Measurements from ENCODE around the gene LRRC43. TPM values are rescaled to one million over a fixed set of nuclear protein-coding genes. Genes with fewer than 3 reads are reported as not detected.
A peak's percentile ranks its signal among the peaks of the same experiment; 100 is the strongest.
"Not testable (repeated sequence)": the region's sequence is repeated elsewhere in the genome, so short reads cannot be mapped to it uniquely, and the experiment has no call there.

LRRC43 gene
- total RNA-seq, 2 experiments from 2014 or later = 0.67 TPM; not detected in 1

DNA sequence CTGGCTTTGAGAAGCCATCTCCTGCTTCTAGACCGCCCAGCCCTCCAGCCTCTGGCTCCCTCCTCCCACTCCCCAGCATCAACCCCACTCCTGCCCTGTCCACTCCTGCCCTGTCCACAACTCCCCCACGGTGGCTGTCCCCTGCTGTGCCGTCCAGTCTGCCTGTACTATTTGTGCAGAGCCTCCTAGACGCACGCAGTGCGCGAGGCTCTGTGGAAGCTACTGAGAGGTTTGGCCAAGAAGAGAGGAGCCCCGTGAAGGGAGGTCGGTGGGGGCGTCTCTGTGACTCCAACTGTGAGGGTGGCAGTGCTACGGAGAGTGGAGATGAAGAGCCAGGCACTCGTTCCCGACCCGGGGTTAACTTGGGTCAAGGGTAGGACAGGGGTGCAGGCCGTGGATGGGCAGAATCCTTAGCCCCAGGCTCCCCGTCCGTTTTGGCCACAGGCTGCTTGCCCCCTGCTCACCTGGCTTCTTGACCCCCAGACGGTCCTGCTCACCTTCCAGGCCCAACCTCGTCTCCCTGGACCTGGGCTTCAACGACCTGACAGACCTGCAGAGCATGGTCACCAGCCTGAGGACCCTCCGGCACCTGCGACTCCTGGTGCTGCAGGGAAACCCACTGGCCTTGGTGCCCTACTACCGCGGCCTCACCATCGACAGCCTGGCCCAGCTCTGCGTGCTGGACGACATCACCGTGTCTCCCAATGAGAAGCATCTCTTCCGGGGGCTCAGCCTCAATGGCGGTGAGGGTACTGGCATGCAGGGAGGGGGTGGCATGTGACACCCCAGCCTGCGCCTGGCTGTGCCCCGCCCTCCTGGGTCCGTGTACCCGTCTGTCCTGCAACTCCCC, 6.9 kb downstream of the LRRC43 start:
- CTCF ChIA-PET = interaction anchor here (0.7 to 5.1 kb wide), 14 partner anchors 10 to 210 kb away, joined by 3 to 41 read pairs (median 4); no protein-coding TSS in a partner anchor
- Mint-ChIP-seq H3K4me1 (peaks cover 3% of the 10 kb centered on the region), H3K27me3 (peaks cover 9% of the 10 kb centered on the region), H3K4me3 (no peak overlapping the region), H3K9me3 (ENCODE audit: low read depth) (no peaks in the 10 kb centered on the region), H3K36me3 (no peaks in the 10 kb centered on the region), H3K27ac (no peak overlapping the region)
- no peak for ATAC-seq
- no peak for DNase-seq

DNA sequence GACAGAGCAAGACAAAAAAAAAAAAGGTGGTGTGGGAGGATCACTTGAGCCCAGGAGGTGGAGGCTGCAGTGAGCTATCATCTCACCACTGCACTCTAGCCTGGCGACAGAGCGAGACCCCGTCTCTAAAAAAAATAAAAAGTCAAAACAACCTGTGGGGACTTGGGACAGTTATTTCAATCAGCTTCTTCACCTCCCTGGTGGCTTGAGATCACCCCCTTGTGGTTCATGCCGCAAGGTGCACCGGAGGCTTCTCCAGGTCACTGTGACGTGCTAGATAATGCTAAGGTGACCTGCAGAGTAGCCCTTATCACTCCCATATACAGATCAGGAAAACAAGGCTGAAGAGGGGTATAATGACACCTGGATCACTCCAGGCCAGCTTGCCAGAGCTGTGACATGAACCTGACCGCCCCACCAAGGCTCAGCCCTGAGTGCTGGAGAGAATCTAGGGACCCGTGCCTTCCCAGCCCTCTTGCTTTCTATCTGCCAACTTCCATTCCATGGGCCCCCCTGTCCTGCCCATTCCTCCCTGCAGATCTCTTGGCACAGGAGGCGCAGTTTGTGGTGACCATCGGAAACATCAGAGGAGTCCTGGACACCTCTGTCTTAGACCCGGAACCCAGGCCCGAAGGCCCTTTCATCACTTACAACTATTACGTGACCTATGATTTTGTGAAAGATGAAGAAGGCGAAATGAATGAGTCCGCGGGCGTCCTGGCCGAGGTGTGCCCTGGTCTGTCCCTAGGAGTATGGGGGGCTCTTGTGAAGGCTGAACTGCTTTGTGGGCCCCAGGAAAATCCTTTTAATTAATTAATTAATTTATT, 8.1 kb downstream of the LRRC43 start:
- CTCF ChIA-PET = interaction anchor here (0.7 to 5.1 kb wide), 28 partner anchors 8 to 209 kb away, joined by 3 to 41 read pairs (median 4); partner anchors contain the start of genes B3GNT4, DIABLO and LRRC43
- H3K36me3 Mint-ChIP-seq = peaks cover 1% of the 10 kb centered on the region
- DNase-seq (peak; percentile 87), ATAC-seq (peak; percentile 90)
- peaks cover 3% of the 10 kb centered on the region for H3K4me1 Mint-ChIP-seq
- peaks cover 2% of the 10 kb centered on the region for H3K9me3 Mint-ChIP-seq (ENCODE audit: low read depth)
- H3K4me3 Mint-ChIP-seq = no peak overlapping the region
- no peak overlapping the region for H3K27ac Mint-ChIP-seq
- peaks cover 16% of the 10 kb centered on the region for H3K27me3 Mint-ChIP-seq

DNA sequence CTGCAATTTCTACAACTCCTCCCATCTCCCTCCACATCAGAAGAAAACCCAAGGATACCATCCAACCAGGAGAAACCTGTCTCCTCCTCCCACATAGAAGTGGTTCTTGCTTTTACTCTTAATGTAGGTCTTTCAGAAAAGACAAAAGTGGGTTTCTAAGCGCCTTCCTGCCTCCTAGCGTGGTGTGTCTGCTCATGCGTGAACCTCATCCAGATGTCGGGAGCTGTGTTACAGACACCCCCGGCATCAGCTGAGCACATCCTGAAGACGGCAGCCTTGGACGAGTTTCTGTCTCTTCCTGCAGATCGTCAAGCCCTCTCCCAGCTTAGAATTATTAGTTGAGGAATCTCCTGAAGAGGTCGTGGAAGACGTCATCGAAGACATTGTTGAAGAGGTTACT, 9.5 kb downstream of the LRRC43 start:
- Mint-ChIP-seq H3K9me3 (ENCODE audit: low read depth) (peaks cover 2% of the 10 kb centered on the region), H3K27ac (no peak overlapping the region), H3K4me3 (no peak overlapping the region), H3K4me1 (peaks cover 5% of the 10 kb centered on the region), H3K27me3 (peaks cover 24% of the 10 kb centered on the region), H3K36me3 (peaks cover 1% of the 10 kb centered on the region)
- no peak for ATAC-seq
- DNase-seq = no peak
- CTCF ChIA-PET = interaction anchor here (0.9 to 5.1 kb wide), 9 partner anchors 10 to 164 kb away, joined by 3 to 41 read pairs (median 10); partner anchors contain the start of genes B3GNT4 and LRRC43

DNA sequence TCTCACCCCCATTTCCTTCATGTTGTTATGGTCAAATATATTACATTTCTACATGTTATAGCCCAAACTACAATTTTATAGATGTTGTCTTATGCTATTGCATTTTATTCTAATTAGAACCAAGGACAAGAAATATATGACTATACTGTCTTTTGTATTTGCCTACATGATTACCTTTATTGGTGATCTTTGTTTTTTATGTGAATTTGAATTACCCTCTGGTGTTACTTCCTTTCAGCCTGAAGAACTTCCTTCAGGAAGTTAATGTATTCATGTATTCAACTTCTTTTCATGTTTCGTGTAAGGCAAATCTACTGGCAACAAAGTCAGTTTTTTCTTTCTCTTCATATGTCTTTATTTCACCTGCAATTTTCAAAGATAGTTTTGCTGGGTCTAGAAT, 11.9 kb downstream of the LRRC43 start:
- Mint-ChIP-seq H3K4me1 (peaks cover 11% of the 10 kb centered on the region), H3K4me3 (no peak overlapping the region), H3K27ac (no peak overlapping the region), H3K9me3 (ENCODE audit: low read depth) (peaks cover 2% of the 10 kb centered on the region), H3K36me3 (peaks cover 1% of the 10 kb centered on the region), H3K27me3 (peaks cover 34% of the 10 kb centered on the region)
- CTCF ChIA-PET = interaction anchor here (2.4 to 5.1 kb wide), 3 partner anchors 63 to 140 kb away, joined by 5 to 41 read pairs (median 17); no protein-coding TSS in a partner anchor
- DNase-seq (no peak), ATAC-seq (no peak)

DNA sequence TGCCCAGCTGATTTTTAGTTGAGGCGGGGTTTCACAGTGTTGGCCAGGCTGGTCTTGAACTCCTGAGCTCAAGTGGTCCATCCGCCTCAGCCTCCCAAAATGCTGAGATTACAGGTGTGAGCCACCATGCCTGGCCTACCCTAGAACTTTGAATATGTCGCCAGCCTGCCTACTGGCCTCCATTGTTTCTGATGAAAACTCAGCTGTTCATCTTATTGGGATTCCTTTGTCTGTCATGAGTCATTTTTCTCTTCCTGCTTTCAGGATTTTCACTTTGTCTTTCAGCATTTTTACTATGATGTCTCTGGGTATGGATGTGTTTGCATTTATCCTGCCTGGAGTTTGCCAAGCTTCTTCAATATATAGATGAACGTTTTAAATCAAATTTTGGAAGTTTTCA, 12.5 kb downstream of the LRRC43 start:
- H3K4me1 Mint-ChIP-seq = peaks cover 11% of the 10 kb centered on the region
- CTCF ChIA-PET = interaction anchor here (0.9 to 2.4 kb wide), 3 partner anchors 28 to 72 kb away, joined by 3 to 5 read pairs (median 3); no protein-coding TSS in a partner anchor
- H3K4me3 Mint-ChIP-seq = no peak overlapping the region
- peaks cover 40% of the 10 kb centered on the region for H3K27me3 Mint-ChIP-seq
- H3K9me3 Mint-ChIP-seq (ENCODE audit: low read depth) = peaks cover 2% of the 10 kb centered on the region
- ATAC-seq (no peak), DNase-seq (no peak)
- no peak overlapping the region for H3K27ac Mint-ChIP-seq
- H3K36me3 Mint-ChIP-seq = peaks cover 1% of the 10 kb centered on the region

DNA sequence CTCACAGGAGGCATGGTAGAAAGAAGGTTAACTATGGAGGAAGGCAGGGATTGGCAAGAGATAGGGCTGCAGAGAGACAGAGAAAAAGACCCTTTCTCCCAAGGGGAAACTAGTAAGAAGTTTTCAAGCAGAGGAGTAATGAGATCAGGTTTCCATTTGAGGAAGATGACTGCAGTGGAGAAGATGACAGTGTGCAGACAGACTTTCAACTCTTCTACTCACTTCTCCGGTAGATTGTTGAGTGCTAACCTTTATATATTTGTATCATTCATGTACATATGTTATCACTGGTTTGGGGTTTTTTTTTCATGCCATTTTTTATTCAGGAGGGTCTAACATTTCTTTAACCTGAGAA, 14.7 kb downstream of the LRRC43 start:
- ATAC-seq (peak; percentile 45), DNase-seq (no peak)
- Mint-ChIP-seq H3K4me3 (no peak overlapping the region), H3K4me1 (peaks cover 8% of the 10 kb centered on the region), H3K36me3 (peaks cover 1% of the 10 kb centered on the region), H3K27ac (peak overlapping the region; percentile 57), H3K27me3 (peaks cover 48% of the 10 kb centered on the region), H3K9me3 (ENCODE audit: low read depth) (peaks cover 2% of the 10 kb centered on the region)
- CTCF ChIA-PET = no interaction called here

DNA sequence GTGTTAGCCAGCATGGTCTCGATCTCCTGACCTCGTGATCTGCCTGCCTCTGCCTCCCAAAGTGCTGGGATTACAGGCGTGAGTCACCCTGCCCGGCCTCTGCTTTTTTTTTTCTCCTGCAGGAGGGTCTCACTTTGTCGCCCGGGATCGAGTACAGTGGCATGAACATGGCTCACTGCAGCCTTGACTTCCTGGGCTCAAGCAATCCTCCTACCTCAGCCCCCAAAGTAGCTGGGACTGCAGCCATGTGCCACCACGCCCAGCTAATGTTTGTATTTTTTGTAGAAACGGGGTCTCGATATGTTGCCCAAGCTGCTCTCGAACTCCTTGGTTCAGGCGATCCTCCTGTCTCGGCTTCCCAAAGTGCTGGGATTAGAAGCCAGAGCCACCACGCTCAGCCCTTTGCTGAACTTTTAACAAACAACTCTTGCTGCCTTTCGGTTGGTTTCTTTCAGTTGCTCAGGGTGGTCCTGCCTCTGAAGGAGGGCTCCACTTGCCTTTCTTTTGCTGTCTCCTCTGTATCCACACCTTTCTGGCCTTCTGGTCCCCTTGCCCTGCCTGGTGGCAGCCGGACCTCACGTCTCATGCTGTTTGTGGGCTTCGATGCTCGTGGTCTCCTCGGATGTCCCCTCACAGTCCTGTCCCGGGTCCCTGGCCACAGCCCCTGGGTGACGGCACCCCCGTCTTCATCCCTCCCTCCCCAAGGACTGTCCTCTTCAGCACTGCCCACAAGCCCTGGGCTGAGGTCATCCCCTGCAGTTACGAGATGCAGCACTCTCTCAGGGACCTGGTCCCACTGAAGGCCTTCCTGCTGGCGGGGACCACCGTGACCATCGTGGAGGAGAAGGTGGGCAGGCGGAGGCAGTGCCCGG, 16.8 kb downstream of the LRRC43 start:
- Mint-ChIP-seq H3K36me3 (peaks cover 1% of the 10 kb centered on the region), H3K27ac (no peak overlapping the region), H3K4me3 (no peak overlapping the region), H3K27me3 (peaks cover 56% of the 10 kb centered on the region), H3K4me1 (peaks cover 13% of the 10 kb centered on the region), H3K9me3 (ENCODE audit: low read depth) (peaks cover 2% of the 10 kb centered on the region)
- ATAC-seq (no peak), DNase-seq (no peak)
- CTCF ChIA-PET = interaction anchor here (0.6 to 0.7 kb wide), 2 partner anchors 9 to 65 kb away, joined by 3 read pairs; no protein-coding TSS in a partner anchor

DNA sequence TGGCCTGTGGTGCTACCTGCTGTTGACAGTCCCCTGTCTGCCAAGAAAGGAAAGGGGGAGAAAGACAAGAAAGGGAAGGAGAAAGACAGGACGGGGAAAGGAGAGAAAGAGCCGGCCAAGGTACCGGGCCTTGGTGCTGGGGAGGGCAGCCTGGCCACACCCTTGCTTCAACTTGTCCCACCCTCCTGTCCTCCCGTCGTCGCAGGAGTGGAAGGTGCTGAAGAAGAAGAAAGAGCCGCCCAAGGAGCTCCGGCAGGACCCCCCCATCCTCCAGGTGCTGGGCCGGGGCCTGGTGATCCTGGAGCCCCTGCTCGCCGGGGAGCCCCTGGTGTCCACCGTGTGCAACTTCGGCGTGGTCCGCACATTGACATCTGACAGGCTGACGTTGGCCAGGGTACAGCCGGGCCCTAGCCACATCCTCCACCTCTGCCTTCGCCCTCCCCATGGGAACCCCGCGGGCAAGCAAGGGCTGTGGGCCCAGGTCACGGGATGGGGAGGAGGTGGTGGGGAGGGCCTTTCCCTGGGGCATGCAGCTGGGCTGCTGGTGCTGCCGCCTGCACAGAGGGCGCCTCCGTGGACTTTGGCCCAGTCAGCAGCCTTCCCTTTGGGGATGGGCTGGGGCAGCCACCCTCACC, 17.7 kb downstream of the LRRC43 start:
- peaks cover 18% of the 10 kb centered on the region for H3K4me1 Mint-ChIP-seq
- CTCF ChIA-PET = no interaction called here
- no peak overlapping the region for H3K4me3 Mint-ChIP-seq
- no peaks in the 10 kb centered on the region for H3K36me3 Mint-ChIP-seq
- no peak overlapping the region for H3K27ac Mint-ChIP-seq
- no peaks in the 10 kb centered on the region for H3K9me3 Mint-ChIP-seq (ENCODE audit: low read depth)
- ATAC-seq (no peak), DNase-seq (no peak)
- H3K27me3 Mint-ChIP-seq = peaks cover 58% of the 10 kb centered on the region

DNA sequence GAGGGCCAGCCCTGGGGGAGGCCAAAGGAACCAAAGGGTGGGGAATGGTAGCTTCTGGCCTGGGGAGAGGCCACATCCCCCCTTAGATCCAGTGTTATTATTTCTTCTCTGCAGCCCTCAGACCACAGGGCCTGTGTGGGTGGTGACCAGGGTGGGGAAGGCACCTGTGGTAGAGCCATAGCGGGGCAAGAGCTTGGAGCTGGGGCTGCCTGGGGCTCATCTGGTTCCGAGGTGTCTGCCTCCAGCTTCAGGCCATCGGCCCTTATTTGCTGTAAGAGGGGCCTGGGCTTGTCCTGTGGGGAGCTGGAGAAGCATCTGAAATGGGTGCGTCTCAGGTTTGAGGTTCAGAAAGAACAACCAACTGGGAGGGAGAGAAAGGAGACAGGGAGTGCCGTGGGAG, 18.5 kb downstream of the LRRC43 start:
- H3K9me3 Mint-ChIP-seq (ENCODE audit: low read depth) = no peaks in the 10 kb centered on the region
- no peak overlapping the region for H3K27ac Mint-ChIP-seq
- CTCF ChIA-PET = interaction anchor here (1.0 to 1.1 kb wide), 2 partner anchors 10 to 44 kb away, joined by 3 read pairs; no protein-coding TSS in a partner anchor
- no peaks in the 10 kb centered on the region for H3K36me3 Mint-ChIP-seq
- DNase-seq (no peak), ATAC-seq (no peak)
- H3K4me3 Mint-ChIP-seq = no peak overlapping the region
- H3K27me3 Mint-ChIP-seq = peaks cover 57% of the 10 kb centered on the region
- peaks cover 18% of the 10 kb centered on the region for H3K4me1 Mint-ChIP-seq

DNA sequence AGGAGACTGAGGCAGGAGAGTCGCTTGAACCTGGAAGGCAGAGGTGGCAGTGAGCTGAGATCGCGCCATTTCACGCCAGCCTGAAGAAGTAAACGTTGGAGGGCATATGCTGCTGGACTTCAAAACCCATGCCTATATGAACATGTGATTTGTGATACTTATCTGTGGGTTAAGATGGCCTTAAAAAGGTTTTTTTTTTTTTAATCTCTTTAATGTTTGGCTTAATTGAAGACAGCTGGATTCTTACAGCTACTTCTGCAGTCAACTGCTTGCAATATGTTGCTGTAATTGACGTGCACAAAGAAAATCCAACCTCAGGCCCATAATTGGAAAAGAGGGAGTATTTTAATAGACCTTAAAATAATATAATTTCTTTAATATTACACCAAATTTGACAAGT, 19.1 kb downstream of the LRRC43 start:
- CTCF ChIA-PET = interaction anchor here (1.0 to 1.1 kb wide), 2 partner anchors 10 to 43 kb away, joined by 3 read pairs; no protein-coding TSS in a partner anchor

DNA sequence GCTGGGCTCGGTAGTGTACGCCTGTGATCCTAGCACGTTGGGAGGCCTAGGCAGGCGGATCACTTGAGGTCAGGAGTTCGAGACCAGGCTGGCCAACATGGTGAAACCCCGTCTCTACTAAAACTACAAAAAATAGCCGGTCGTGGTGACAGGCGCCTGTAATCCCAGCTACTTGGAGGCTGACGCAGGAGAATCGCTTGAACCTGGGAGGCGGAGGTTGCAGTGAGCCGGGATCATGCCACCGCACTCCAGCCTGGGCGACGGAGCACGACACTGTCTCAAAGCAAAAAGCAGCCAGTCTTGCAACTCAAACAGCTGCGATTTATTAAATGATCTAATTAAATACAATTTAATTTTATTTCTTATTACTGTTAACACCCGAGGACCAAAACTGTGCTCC, 19.9 kb downstream of the LRRC43 start:
- not testable (repeated sequence) for H3K36me3 Mint-ChIP-seq; ATAC-seq; DNase-seq; H3K27ac Mint-ChIP-seq; H3K9me3 Mint-ChIP-seq (ENCODE audit: low read depth)
- Mint-ChIP-seq H3K27me3 (peaks cover 46% of the 10 kb centered on the region), H3K4me3 (peak overlapping the region; percentile 71), H3K4me1 (peaks cover 13% of the 10 kb centered on the region)
- CTCF ChIA-PET = interaction anchor here (0.9 to 1.6 kb wide), 3 partner anchors 11 to 64 kb away, joined by 3 to 4 read pairs (median 3); no protein-coding TSS in a partner anchor

More for the DNA sequence above, 19.1 kb downstream of the LRRC43 start:
- no peak overlapping the region for H3K27ac Mint-ChIP-seq
- ATAC-seq (no peak), DNase-seq (no peak)
- H3K4me1 Mint-ChIP-seq = peaks cover 18% of the 10 kb centered on the region
- no peaks in the 10 kb centered on the region for H3K36me3 Mint-ChIP-seq
- H3K27me3 Mint-ChIP-seq = peaks cover 54% of the 10 kb centered on the region
- H3K9me3 Mint-ChIP-seq (ENCODE audit: low read depth) = no peaks in the 10 kb centered on the region
- no peak overlapping the region for H3K4me3 Mint-ChIP-seq

All from activated CD8-positive, alpha-beta memory T cell treated with anti-CD3 and anti-CD28 coated beads, Interleukin-2, amount 10 ng/mL, durations not matched to agents 7 days and 5 days (primary cell).